RWPE2 (cell line): ENCODE measurements around the gene GDF10.

Experiments used
- ATAC-seq: fragments of 200-7000 bp; cut with Tn5 transposase; 3 replicates; pipeline ENCODE4 v1.9.1; 2021; ENCODE audit warnings: low read depth
- DNase-seq: peaks from one replicate; pipeline ENCODE4 v3.0.0-alpha.2; 2020; ENCODE audit warnings: low spot score
- H3K27ac ChIP-seq: fragments of 450-650 bp; 2 replicates; pipeline ENCODE4 v1.5.1; 2017; ENCODE audit warnings: mild to moderate bottlenecking; ENCODE audit not compliant: poor library complexity, severe bottlenecking
- H3K27me3 ChIP-seq: fragments of 250-450 bp; sonication (Bioruptor Pico); 2 replicates; pipeline ENCODE4 v1.5.1; 2021; ENCODE audit warnings: mild to moderate bottlenecking, moderate library complexity; ENCODE audit not compliant: insufficient read depth, poor library complexity, severe bottlenecking
- H3K36me3 ChIP-seq: fragments of 250-450 bp; sonication (Bioruptor Pico); 2 replicates; pipeline ENCODE4 v1.5.1; 2020; ENCODE audit warnings: low read depth, mild to moderate bottlenecking, moderate library complexity
- H3K4me1 ChIP-seq: fragments of 250-450 bp; sonication (Bioruptor Pico); 2 replicates; pipeline ENCODE4 v1.5.1; 2021; ENCODE audit warnings: mild to moderate bottlenecking, moderate library complexity; ENCODE audit not compliant: insufficient read depth, poor library complexity, severe bottlenecking
- H3K4me3 ChIP-seq: fragments of 250-450 bp; sonication (Bioruptor Pico); 2 replicates; pipeline ENCODE4 v1.5.1; 2021; ENCODE audit warnings: mild to moderate bottlenecking, moderate library complexity; ENCODE audit not compliant: severe bottlenecking
- H3K9me3 ChIP-seq: fragments of 250-450 bp; sonication (Bioruptor Pico); 2 replicates; pipeline ENCODE4 v1.5.1; 2021; ENCODE audit warnings: mild to moderate bottlenecking, moderate library complexity; ENCODE audit not compliant: severe bottlenecking
- TF ChIP-seq, protein P1 (sequence below): fragments of 450-650 bp; IDR thresholded peaks from one replicate; pipeline ENCODE4 v1.5.1; 2017; ENCODE audit warnings: mild to moderate bottlenecking, moderate library complexity; ENCODE audit not compliant: poor library complexity, severe bottlenecking

Gene GDF10

DNA sequence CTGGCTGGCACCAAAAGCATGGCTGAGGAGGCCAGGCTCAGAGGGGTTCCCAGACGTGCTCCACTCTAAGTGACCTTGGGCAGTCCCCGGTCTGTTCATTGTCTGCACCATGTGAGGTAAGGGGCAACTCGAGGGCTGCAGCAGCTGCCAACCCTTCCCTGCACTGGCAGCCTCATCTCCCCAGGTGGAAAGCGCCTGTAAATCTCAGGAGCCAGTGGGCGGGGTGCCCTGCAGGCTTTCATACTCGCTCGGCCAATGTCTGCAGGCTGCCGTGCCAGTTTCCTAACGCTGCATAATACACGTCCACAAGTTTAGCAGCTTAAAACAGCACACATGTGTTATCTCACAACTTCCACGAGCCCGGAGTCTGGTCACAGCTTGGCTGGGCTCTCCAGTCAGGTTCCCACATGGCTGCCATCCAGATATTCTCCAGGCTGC, 12.6 kb upstream of the GDF10 start:
- DNase-seq, result no peak

DNA sequence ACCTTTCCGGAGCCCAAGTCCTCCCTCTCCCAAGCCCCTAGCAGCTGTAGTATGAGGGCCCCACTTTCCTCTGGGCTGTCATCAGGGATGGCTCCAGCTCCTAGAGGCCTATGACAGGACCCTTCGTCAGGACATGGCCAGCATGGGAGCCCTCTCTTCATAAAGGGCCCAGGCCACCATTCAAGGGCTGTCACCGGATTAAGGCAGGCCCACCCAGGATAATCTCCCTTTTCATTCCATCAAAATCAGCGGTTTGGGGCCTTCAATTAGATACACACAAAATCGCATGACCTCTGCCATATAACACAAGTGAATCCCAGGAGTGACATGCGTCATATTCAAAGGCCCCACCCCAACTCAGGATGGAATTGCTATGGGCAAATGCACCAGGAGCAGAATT, 12.2 kb upstream of the GDF10 start:
- ATAC-seq (no peak), DNase-seq (no peak)
- Histone ChIP-seq H3K36me3 (no peaks in the 10 kb centered on the region), H3K27ac (no peak overlapping the region), H3K9me3 (no peaks in the 10 kb centered on the region), H3K4me3 (no peak overlapping the region), H3K4me1 (no peaks in the 10 kb centered on the region), H3K27me3 (no peaks in the 10 kb centered on the region)
- TF ChIP-seq, protein P1, sequence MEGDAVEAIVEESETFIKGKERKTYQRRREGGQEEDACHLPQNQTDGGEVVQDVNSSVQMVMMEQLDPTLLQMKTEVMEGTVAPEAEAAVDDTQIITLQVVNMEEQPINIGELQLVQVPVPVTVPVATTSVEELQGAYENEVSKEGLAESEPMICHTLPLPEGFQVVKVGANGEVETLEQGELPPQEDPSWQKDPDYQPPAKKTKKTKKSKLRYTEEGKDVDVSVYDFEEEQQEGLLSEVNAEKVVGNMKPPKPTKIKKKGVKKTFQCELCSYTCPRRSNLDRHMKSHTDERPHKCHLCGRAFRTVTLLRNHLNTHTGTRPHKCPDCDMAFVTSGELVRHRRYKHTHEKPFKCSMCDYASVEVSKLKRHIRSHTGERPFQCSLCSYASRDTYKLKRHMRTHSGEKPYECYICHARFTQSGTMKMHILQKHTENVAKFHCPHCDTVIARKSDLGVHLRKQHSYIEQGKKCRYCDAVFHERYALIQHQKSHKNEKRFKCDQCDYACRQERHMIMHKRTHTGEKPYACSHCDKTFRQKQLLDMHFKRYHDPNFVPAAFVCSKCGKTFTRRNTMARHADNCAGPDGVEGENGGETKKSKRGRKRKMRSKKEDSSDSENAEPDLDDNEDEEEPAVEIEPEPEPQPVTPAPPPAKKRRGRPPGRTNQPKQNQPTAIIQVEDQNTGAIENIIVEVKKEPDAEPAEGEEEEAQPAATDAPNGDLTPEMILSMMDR, result no peak

More for the DNA sequence above, 12.6 kb upstream of the GDF10 start:
- TF ChIP-seq, protein P1, result no peak
- H3K36me3 ChIP-seq, result no peaks in the 10 kb centered on the region
- H3K27ac ChIP-seq, result no peak overlapping the region
- no peaks in the 10 kb centered on the region for H3K9me3 ChIP-seq
- H3K4me1 ChIP-seq, result no peaks in the 10 kb centered on the region
- no peak overlapping the region for H3K4me3 ChIP-seq
- no peaks in the 10 kb centered on the region for H3K27me3 ChIP-seq
- peak; percentile 46; the same call in 2 of the 3 replicates for ATAC-seq

DNA sequence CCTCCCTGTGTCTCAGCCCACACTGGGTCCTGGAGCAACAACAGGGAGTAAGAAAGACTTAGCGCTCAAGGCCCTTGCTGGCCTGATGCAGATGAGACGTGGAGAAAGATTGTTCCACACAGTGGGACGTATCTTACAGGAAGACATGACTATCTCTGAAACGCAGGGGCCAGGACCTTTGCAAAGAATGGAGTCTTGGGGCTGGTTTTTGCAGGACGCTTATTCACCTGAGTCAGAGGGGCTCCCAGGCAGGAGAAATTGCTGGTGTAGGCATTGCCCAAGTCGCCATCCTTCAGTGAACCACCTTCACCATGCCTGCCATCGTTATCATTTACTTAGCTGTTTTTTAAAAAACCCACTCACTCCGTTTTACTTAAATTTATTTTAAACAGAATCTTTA, 11.8 kb upstream of the GDF10 start:
- TF ChIP-seq, protein P1, result no peak
- H3K27me3 ChIP-seq, result no peaks in the 10 kb centered on the region
- ATAC-seq, result no peak

DNA sequence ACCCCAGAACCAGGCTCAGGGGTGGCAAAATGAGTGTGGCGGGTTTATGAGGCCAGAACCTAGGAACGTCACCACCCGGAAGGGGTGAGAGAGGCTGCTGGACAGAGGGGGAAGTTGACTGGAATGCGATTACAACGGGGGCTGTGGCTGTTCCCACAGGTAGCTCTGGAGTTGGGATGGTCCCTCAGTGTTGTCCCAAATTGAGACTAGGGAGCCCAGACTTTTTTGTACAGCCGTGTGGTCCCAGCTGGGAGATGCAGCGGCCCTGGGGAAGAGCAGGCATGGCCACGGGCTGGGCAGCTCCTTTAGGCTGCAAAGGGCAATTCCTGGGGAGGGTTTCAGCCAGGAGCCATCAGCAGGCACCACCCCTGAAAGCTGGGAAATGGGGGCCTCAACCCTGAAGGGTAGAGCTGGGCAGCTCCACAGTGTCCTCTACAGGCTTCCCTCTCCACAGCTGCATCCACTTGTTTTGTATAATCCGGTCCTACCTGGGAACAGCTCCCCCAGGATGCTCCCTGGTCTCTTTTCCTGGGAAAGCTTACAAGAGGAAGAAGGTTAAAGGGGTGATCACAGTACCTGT, 11.0 kb upstream of the GDF10 start:
- DNase-seq (no peak), ATAC-seq (no peak)
- no peaks in the 10 kb centered on the region for H3K9me3 ChIP-seq
- TF ChIP-seq, protein P1, result no peak
- H3K27me3 ChIP-seq, result no peaks in the 10 kb centered on the region
- H3K4me1 ChIP-seq, result no peaks in the 10 kb centered on the region
- no peak overlapping the region for H3K27ac ChIP-seq
- no peak overlapping the region for H3K4me3 ChIP-seq
- no peaks in the 10 kb centered on the region for H3K36me3 ChIP-seq

More for the DNA sequence above, 11.8 kb upstream of the GDF10 start:
- H3K27ac ChIP-seq, result no peak overlapping the region
- no peak for DNase-seq
- no peak overlapping the region for H3K4me3 ChIP-seq
- H3K36me3 ChIP-seq, result no peaks in the 10 kb centered on the region
- H3K9me3 ChIP-seq, result no peaks in the 10 kb centered on the region
- no peaks in the 10 kb centered on the region for H3K4me1 ChIP-seq

DNA sequence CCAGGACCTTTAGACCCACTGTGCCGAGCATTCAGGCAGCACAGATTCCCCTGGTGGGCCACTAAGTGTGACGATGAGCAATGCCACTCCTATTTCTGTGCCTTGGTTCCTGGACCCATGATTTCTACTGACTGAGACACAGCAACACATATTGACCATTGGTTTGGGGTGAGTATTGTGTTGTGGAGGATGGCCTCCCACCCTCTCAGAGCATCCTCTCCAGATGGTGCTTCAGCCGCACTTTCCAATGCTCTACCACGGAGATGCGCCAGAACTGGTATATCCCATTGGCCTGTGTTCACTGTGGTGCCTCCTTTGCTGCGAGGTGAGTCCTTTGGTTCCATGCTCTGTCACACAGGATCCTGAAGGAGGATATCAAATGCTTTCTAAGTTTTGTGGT, 10.1 kb upstream of the GDF10 start:
- TF ChIP-seq, protein P1, result no peak
- Histone ChIP-seq H3K9me3 (no peaks in the 10 kb centered on the region), H3K36me3 (no peaks in the 10 kb centered on the region), H3K27ac (no peak overlapping the region), H3K4me3 (no peak overlapping the region), H3K4me1 (no peaks in the 10 kb centered on the region), H3K27me3 (no peaks in the 10 kb centered on the region)
- no peak for DNase-seq
- no peak for ATAC-seq
